ENCODE results near the gene MCM5. TPM values are rescaled to one million over a fixed set of nuclear protein-coding genes. Genes with fewer than 3 reads are reported as not detected.

MCM5 gene
- polyA plus RNA-seq, 3 donors = 23.4 to 39.8 (median 25.5) TPM

DNA sequence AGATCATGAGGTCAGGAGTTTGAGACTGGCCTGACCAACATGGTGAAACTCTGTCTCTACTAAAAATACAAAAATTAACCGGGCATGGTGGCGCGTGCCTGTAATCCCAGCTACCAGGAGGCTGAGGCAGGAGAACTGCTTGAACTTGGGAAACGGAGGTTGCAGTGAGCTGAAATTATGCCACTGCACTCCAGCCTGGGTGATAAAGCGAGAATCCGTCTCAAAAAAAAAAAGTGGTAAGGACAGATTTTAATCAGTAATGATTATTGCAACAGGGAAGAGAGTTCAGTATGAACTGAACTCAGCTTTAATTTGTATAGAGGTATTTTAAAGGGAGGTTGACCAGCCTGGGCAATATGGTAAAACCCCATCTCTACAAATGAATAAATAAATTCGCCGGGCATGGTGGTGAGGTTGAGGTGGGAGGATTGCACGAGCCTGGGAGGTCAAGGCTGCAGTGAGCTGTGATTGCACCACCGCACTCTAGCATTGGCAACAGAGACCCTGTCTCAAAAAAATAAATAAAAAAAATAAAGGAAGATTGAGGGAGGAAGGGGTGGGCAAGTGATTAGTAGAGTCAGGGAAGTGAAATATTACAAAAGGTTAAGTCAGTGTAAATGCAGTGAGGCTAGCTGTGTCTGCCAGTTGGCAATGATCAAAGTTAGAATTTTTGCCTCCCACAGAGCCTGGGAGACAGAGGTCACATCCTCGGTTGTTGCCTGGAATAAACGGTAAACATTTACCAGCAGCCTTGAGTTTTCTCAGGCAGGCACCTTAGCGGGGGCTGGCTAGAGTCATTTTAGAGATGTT, 2.6 kb upstream of the MCM5 start:
- Histone ChIP-seq H4K20me1 (ENCODE audit: insufficient read depth, low read length) (peaks cover 2% of the 10 kb centered on the region), H3K27me3 (ENCODE audit: control insufficient read depth in 2 of 2, insufficient read depth in 2 of 2, low read length in 2 of 2) (no peaks in the 10 kb centered on the region), H2AFZ (ENCODE audit: insufficient read depth, low read depth, low read length, poor library complexity, severe bottlenecking) (no peak overlapping the region), H3K9me3 (replicated peaks in 1 of 2; ENCODE audit: control insufficient read depth in 1 of 2, insufficient read depth in 1 of 2, low read length in 2 of 2) (no peaks in the 10 kb centered on the region), H3K79me2 (ENCODE audit: insufficient read depth, low read length) (peaks cover 32% of the 10 kb centered on the region), H3K4me3 (replicated peaks in 1 of 3; ENCODE audit: low read depth in 2 of 3, low read length in 3 of 3) (no peak overlapping the region), H3K4me1 (ENCODE audit: control insufficient read depth in 1 of 2, insufficient read depth in 2 of 2, low read length in 2 of 2) (peaks cover 35 to 57% of the 10 kb centered on the region in 2 donors), H3K9ac (ENCODE audit: insufficient read depth, low read length, poor library complexity, severe bottlenecking) (no peak overlapping the region), H3K36me3 (replicated peaks in 1 of 2; ENCODE audit: control insufficient read depth in 1 of 2, insufficient read depth in 2 of 2, low read length in 2 of 2) (peaks cover 19 to 28% of the 10 kb centered on the region in 2 donors), H3K27ac (ENCODE audit: low read depth in 1 of 2, low read length in 2 of 2) (peak overlapping the region; percentile 81 to 87), H3K4me2 (replicated peaks; ENCODE audit: extremely low read depth, low read length, poor library complexity, severe bottlenecking) (no peak overlapping the region)
- TF ChIP-seq, protein P1, sequence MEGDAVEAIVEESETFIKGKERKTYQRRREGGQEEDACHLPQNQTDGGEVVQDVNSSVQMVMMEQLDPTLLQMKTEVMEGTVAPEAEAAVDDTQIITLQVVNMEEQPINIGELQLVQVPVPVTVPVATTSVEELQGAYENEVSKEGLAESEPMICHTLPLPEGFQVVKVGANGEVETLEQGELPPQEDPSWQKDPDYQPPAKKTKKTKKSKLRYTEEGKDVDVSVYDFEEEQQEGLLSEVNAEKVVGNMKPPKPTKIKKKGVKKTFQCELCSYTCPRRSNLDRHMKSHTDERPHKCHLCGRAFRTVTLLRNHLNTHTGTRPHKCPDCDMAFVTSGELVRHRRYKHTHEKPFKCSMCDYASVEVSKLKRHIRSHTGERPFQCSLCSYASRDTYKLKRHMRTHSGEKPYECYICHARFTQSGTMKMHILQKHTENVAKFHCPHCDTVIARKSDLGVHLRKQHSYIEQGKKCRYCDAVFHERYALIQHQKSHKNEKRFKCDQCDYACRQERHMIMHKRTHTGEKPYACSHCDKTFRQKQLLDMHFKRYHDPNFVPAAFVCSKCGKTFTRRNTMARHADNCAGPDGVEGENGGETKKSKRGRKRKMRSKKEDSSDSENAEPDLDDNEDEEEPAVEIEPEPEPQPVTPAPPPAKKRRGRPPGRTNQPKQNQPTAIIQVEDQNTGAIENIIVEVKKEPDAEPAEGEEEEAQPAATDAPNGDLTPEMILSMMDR (IDR thresholded peaks at IDR 0.05) = no peak
- Mint-ChIP-seq H3K4me3 (peak overlapping the region in 1 of 2 donors; percentile 60), H3K36me3 (peaks cover 28 to 38% of the 10 kb centered on the region in 2 donors), H3K4me1 (peaks cover 41% of the 10 kb centered on the region), H3K27ac (peak overlapping the region; percentile 93 to 98 (median 96)), H3K27me3 (ENCODE audit: low read depth in 3 of 3) (peaks cover 0 to 1% (median 0%) of the 10 kb centered on the region in 3 donors), H3K9me3 (no peaks in the 10 kb centered on the region)
- intact Hi-C loops (cut with micrococcal nuclease) = loop anchor here in 1 of 2 donors (5.0 kb wide), 1 partner anchor 45 kb away; no protein-coding TSS in a partner anchor
- DNase-seq = peak in 1 of 3 donors; percentile 22
- WGBS (ENCODE audit: insufficient coverage) = 54% methylated on average over 3 of the region's 13 CpGs

DNA sequence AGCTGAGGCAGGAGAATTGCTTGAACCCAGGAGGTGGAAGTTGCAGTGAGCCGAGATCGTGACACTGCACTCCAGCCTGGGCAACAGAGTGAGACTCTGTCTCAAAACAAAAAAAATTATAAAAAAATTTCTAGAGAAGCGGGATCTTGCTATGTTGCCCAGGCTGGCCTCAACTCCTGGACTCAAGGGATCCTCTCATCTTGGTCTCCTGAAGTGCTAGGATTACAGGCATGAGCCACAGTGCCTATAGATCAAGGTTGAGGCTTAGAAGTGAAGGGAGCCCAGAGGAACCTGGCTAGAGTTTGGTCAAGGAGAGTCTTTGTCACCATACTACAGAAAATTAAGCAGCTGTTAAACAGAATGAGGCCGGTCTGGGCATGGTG, 1.4 kb upstream of the MCM5 start:
- WGBS (ENCODE audit: insufficient coverage) = 92% methylated on average over 2 of the region's 4 CpGs
- Histone ChIP-seq H3K79me2 (ENCODE audit: insufficient read depth, low read length) (peaks cover 45% of the 10 kb centered on the region), H3K36me3 (replicated peaks in 1 of 2; ENCODE audit: control insufficient read depth in 1 of 2, insufficient read depth in 2 of 2, low read length in 2 of 2) (peaks cover 9 to 25% of the 10 kb centered on the region in 2 donors), H4K20me1 (ENCODE audit: insufficient read depth, low read length) (no peaks in the 10 kb centered on the region), H3K4me1 (ENCODE audit: control insufficient read depth in 1 of 2, insufficient read depth in 2 of 2, low read length in 2 of 2) (peaks cover 35 to 62% of the 10 kb centered on the region in 2 donors), H3K9ac (ENCODE audit: insufficient read depth, low read length, poor library complexity, severe bottlenecking) (no peak overlapping the region), H3K27ac (ENCODE audit: low read depth in 1 of 2, low read length in 2 of 2) (no peak overlapping the region), H2AFZ (ENCODE audit: insufficient read depth, low read depth, low read length, poor library complexity, severe bottlenecking) (no peak overlapping the region), H3K4me3 (replicated peaks in 1 of 3; ENCODE audit: low read depth in 2 of 3, low read length in 3 of 3) (no peak overlapping the region), H3K27me3 (ENCODE audit: control insufficient read depth in 2 of 2, insufficient read depth in 2 of 2, low read length in 2 of 2) (no peaks in the 10 kb centered on the region), H3K4me2 (replicated peaks; ENCODE audit: extremely low read depth, low read length, poor library complexity, severe bottlenecking) (no peak overlapping the region), H3K9me3 (replicated peaks in 1 of 2; ENCODE audit: control insufficient read depth in 1 of 2, insufficient read depth in 1 of 2, low read length in 2 of 2) (no peaks in the 10 kb centered on the region)
- Mint-ChIP-seq H3K36me3 (peaks cover 21 to 34% of the 10 kb centered on the region in 2 donors), H3K4me1 (peaks cover 47% of the 10 kb centered on the region), H3K4me3 (no peak overlapping the region), H3K9me3 (no peaks in the 10 kb centered on the region), H3K27me3 (ENCODE audit: low read depth in 3 of 3) (peaks cover 0 to 1% (median 0%) of the 10 kb centered on the region in 3 donors), H3K27ac (peak overlapping the region; percentile 27 to 97 (median 76))
- no peak for DNase-seq
- intact Hi-C loops (cut with micrococcal nuclease) = loop anchor here in 1 of 2 donors (5.0 kb wide), 1 partner anchor 46 kb away; no protein-coding TSS in a partner anchor
- TF ChIP-seq, protein P1 (IDR thresholded peaks at IDR 0.05) = no peak
